ENCODE results near the gene SLAMF9. TPM values are rescaled to one million over a fixed set of nuclear protein-coding genes. Genes with fewer than 3 reads are reported as not detected.

Gene SLAMF9
- total RNA-seq, 2 donors from 2014 or later: not detected

DNA sequence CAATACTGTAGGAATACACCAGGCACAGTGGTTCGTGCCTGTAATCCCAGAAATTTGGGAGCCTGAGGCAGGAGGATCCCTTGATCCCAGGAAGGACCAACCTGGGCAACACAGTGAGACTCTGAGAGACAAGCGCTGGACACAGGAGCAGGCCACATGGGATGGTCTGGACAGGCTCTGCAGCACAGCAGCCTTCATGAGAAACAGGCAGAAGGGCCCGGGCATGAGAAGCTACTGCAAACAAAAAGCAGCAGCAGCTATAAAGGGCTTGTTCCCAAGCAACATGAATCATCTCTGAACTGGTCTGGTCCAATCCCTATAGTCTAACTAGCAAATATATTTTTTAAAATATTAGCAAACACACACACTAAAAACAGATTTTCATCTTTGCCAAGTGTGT, 35.5 kb upstream of the SLAMF9 start:
- Histone ChIP-seq H3K4me1 (replicated peaks) (no peaks in the 10 kb centered on the region), H3K36me3 (no peaks in the 10 kb centered on the region), H3K27ac (no peak overlapping the region), H3K9me3 (no peaks in the 10 kb centered on the region), H3K4me3 (no peak overlapping the region), H3K27me3 (replicated peaks; ENCODE audit: insufficient read depth) (no peaks in the 10 kb centered on the region)
- no peak for TF ChIP-seq POLR2A (IDR thresholded peaks at IDR 0.05)
- TF ChIP-seq, protein P1, sequence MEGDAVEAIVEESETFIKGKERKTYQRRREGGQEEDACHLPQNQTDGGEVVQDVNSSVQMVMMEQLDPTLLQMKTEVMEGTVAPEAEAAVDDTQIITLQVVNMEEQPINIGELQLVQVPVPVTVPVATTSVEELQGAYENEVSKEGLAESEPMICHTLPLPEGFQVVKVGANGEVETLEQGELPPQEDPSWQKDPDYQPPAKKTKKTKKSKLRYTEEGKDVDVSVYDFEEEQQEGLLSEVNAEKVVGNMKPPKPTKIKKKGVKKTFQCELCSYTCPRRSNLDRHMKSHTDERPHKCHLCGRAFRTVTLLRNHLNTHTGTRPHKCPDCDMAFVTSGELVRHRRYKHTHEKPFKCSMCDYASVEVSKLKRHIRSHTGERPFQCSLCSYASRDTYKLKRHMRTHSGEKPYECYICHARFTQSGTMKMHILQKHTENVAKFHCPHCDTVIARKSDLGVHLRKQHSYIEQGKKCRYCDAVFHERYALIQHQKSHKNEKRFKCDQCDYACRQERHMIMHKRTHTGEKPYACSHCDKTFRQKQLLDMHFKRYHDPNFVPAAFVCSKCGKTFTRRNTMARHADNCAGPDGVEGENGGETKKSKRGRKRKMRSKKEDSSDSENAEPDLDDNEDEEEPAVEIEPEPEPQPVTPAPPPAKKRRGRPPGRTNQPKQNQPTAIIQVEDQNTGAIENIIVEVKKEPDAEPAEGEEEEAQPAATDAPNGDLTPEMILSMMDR (IDR thresholded peaks at IDR 0.05): no peak
- WGBS: 75% methylated on average over 3 of the region's 3 CpGs
- intact Hi-C loops (cut with DNase I): no loop called here
- no peak for DNase-seq (ENCODE audit: low spot score)

DNA sequence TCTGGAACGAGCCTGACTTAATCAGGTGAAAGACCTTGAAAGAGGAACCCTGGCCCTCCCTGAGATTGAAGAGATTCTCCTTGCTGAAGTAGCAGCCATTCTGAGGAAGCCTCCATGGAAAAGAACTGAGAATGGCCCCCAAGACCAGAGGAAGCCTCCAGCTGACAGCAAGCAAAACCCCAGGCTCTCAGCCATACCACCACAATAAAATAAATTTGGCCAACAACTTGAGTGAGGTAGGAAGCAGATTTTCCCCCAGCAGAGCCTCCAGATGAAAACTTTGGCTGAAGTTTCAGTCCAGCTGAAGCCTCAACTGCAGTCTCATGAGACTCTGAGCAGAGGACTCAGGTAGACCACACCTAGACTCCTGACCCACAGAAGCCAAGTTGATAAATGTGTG, 34.0 kb upstream of the SLAMF9 start:
- no peaks in the 10 kb centered on the region for H3K4me1 ChIP-seq (replicated peaks)
- no peak overlapping the region for H3K4me3 ChIP-seq
- H3K9me3 ChIP-seq: no peaks in the 10 kb centered on the region
- H3K27me3 ChIP-seq (replicated peaks; ENCODE audit: insufficient read depth): no peaks in the 10 kb centered on the region
- no peak for DNase-seq (ENCODE audit: low spot score)
- H3K27ac ChIP-seq: no peak overlapping the region
- intact Hi-C loops (cut with DNase I): no loop called here
- 76% methylated on average over 1 of the region's 1 CpG for WGBS
- TF ChIP-seq, protein P1 (IDR thresholded peaks at IDR 0.05): no peak
- no peak for TF ChIP-seq POLR2AphosphoS5 (IDR thresholded peaks at IDR 0.05)
- TF ChIP-seq POLR2A (IDR thresholded peaks at IDR 0.05): no peak
- no peaks in the 10 kb centered on the region for H3K36me3 ChIP-seq

DNA sequence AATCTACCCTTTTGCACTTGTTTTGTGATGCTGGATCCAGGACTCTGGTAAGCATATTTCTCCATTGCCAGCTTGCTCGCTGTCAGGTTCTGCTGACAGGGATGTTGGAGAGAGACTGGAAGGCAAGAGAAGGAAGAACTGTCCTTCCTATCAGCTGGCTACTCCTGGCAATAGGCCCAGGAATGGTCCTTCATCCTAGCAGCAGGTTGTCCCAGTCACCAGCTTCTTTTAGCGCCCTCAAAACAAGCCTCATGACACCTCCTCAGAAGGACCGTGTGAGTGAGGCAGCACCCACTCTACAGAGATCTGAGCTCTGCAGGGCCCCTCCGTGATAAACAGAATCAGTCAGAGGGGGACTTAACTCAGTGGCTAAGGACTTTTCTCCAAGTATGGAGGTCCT, 33.1 kb upstream of the SLAMF9 start:
- Histone ChIP-seq H3K27me3 (replicated peaks; ENCODE audit: insufficient read depth) (no peaks in the 10 kb centered on the region), H3K36me3 (no peaks in the 10 kb centered on the region), H3K4me3 (no peak overlapping the region), H3K9me3 (no peaks in the 10 kb centered on the region), H3K4me1 (replicated peaks) (no peaks in the 10 kb centered on the region), H3K27ac (no peak overlapping the region)
- intact Hi-C loops (cut with DNase I): no loop called here
- WGBS: 76% methylated on average over 4 of the region's 4 CpGs
- no peak for DNase-seq (ENCODE audit: low spot score)
- TF ChIP-seq, protein P1 (IDR thresholded peaks at IDR 0.05): no peak
- TF ChIP-seq POLR2AphosphoS5 (IDR thresholded peaks at IDR 0.05) (no peak), POLR2A (IDR thresholded peaks at IDR 0.05) (no peak)

DNA sequence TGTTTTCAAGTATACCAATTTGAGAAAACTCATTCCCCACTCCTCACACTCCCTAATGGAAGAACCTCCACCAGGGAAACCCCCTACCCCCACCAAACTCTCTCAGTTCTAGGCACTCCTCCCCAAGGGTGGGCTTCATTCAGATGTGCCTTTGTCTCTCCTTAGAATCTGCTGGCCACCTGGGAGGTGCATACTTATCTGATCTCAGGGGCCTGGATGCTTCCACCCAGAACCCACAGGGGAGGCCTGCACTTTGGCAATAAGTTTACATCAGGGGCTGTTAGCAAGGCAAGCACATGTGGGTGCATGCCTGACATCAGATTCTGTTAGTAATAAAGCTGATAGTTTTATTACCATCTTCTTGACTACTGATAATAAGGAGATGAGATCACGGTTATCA, 32.5 kb upstream of the SLAMF9 start:
- intact Hi-C loops (cut with DNase I): no loop called here
- Histone ChIP-seq H3K4me1 (replicated peaks) (no peaks in the 10 kb centered on the region), H3K9me3 (no peaks in the 10 kb centered on the region), H3K36me3 (no peaks in the 10 kb centered on the region), H3K27ac (no peak overlapping the region), H3K27me3 (replicated peaks; ENCODE audit: insufficient read depth) (no peaks in the 10 kb centered on the region), H3K4me3 (no peak overlapping the region)
- DNase-seq (ENCODE audit: low spot score): no peak
- TF ChIP-seq POLR2AphosphoS5 (IDR thresholded peaks at IDR 0.05): no peak
- no peak for TF ChIP-seq POLR2A (IDR thresholded peaks at IDR 0.05)
- TF ChIP-seq, protein P1 (IDR thresholded peaks at IDR 0.05): no peak
- WGBS: 73% methylated on average over 1 of the region's 1 CpG

DNA sequence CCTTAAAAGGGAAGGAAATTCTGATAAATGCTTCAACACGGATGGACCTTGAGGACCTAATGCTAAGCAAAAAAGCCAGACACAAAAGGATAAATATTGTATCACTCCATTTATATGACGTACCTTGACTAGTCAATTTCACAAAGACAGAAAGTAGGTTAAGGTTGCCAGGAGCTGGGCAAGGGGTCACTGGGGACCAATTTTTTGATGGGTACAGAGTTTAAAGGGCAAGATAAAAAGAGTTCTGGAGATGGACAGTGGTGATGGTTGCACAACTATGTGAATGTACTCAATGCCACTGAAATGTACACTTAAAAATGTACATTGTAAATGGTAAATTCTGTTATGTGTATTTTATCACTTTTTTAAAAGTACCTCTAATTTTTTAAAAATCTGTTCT, 32.1 kb upstream of the SLAMF9 start:
- Histone ChIP-seq H3K27ac (no peak overlapping the region), H3K36me3 (no peaks in the 10 kb centered on the region), H3K9me3 (no peaks in the 10 kb centered on the region), H3K4me1 (replicated peaks) (no peaks in the 10 kb centered on the region), H3K27me3 (replicated peaks; ENCODE audit: insufficient read depth) (no peaks in the 10 kb centered on the region), H3K4me3 (no peak overlapping the region)
- TF ChIP-seq POLR2A (IDR thresholded peaks at IDR 0.05) (no peak), POLR2AphosphoS5 (IDR thresholded peaks at IDR 0.05) (no peak)
- TF ChIP-seq, protein P1 (IDR thresholded peaks at IDR 0.05): no peak
- intact Hi-C loops (cut with DNase I): no loop called here
- no peak for DNase-seq (ENCODE audit: low spot score)
- WGBS: 92% methylated on average over 2 of the region's 2 CpGs
